ENCODE results near the gene STK39. TPM values are rescaled to one million over a fixed set of nuclear protein-coding genes. Genes with fewer than 3 reads are reported as not detected.

Gene STK39
- total and polyA plus RNA-seq, 4 donors, result 8.5 to 18.7 (median 11.2) TPM

DNA sequence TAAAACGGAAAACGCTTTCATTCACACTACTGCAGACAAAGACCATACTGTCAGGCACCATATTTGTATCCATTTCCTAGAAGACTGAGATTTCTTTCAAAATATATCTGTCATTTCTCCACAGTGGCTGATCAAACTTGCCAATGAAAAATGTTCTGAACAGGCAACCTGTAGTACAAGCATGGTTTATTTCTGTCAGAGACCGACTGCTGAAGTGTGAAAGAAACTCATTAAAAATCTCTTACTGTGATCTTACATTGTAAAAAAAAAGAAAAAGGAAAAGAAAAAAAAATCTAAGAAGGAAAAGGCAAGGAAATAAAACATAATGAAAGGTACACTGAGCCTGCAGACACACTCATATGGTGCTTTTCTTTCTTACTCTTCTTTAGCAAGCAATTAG lies 184.5 kb downstream of the STK39 start:
- H3K4me3 ChIP-seq, result no peak overlapping the region
- no peak for ATAC-seq (ENCODE audit: insufficient read depth, low FRiP score)
- H3K9ac ChIP-seq (ENCODE audit: insufficient read depth in 1 of 2, low read length in 2 of 2), result no peak overlapping the region
- no peaks in the 10 kb centered on the region for H3K9me3 ChIP-seq (ENCODE audit: control insufficient read depth in 4 of 4, insufficient read depth in 3 of 4, low read length in 3 of 4)
- TF ChIP-seq, protein P1, sequence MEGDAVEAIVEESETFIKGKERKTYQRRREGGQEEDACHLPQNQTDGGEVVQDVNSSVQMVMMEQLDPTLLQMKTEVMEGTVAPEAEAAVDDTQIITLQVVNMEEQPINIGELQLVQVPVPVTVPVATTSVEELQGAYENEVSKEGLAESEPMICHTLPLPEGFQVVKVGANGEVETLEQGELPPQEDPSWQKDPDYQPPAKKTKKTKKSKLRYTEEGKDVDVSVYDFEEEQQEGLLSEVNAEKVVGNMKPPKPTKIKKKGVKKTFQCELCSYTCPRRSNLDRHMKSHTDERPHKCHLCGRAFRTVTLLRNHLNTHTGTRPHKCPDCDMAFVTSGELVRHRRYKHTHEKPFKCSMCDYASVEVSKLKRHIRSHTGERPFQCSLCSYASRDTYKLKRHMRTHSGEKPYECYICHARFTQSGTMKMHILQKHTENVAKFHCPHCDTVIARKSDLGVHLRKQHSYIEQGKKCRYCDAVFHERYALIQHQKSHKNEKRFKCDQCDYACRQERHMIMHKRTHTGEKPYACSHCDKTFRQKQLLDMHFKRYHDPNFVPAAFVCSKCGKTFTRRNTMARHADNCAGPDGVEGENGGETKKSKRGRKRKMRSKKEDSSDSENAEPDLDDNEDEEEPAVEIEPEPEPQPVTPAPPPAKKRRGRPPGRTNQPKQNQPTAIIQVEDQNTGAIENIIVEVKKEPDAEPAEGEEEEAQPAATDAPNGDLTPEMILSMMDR (IDR thresholded peaks at IDR 0.05; ENCODE audit: control extremely low read depth, extremely low read depth), result no peak
- no peak overlapping the region for H3K27ac ChIP-seq (ENCODE audit: low read depth in 1 of 2, low read length in 1 of 2)
- DNase-seq, result no peak
- no peaks in the 10 kb centered on the region for H3K27me3 ChIP-seq (ENCODE audit: control insufficient read depth in 3 of 3, insufficient read depth in 3 of 3, low read length in 2 of 3)
- WGBS, 2 donors, result 95% methylated on average over 3 of the region's 3 CpGs
- H3K36me3 ChIP-seq (ENCODE audit: control insufficient read depth in 4 of 4, insufficient read depth in 4 of 4, low read length in 4 of 4), result peaks cover 4 to 41% (median 11%) of the 10 kb centered on the region in 4 donors
- no peaks in the 10 kb centered on the region for H3K4me1 ChIP-seq (ENCODE audit: control insufficient read depth in 5 of 5, insufficient read depth in 5 of 5, low read length in 5 of 5)

DNA sequence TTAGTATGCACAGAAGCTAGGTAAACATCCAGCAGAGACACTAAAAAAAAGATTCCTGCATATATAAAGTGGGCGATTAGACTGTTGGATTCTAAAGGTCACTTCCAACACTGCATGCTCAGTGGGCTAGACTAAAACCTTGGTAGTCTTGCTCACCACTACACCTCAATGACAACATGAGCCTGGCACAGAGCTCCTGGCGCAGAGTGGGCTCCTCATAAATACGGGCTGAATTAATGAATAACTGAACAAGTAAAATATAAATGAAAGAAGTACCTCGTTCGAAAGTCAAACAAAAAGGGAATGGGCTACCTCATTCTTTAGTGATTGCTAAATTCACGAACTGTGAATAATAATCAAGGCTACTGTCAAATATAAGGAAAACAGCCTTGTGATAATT lies 185.3 kb downstream of the STK39 start:
- DNase-seq, result no peak
- Histone ChIP-seq H3K4me1 (ENCODE audit: control insufficient read depth in 5 of 5, insufficient read depth in 5 of 5, low read length in 5 of 5) (no peaks in the 10 kb centered on the region), H3K9me3 (ENCODE audit: control insufficient read depth in 4 of 4, insufficient read depth in 3 of 4, low read length in 3 of 4) (no peaks in the 10 kb centered on the region), H3K27me3 (ENCODE audit: control insufficient read depth in 3 of 3, insufficient read depth in 3 of 3, low read length in 2 of 3) (no peaks in the 10 kb centered on the region), H3K4me3 (no peak overlapping the region), H3K27ac (ENCODE audit: low read depth in 1 of 2, low read length in 1 of 2) (no peak overlapping the region), H3K36me3 (ENCODE audit: control insufficient read depth in 4 of 4, insufficient read depth in 4 of 4, low read length in 4 of 4) (peaks cover 0 to 38% (median 9%) of the 10 kb centered on the region in 4 donors), H3K9ac (ENCODE audit: insufficient read depth in 1 of 2, low read length in 2 of 2) (no peak overlapping the region)
- ATAC-seq (ENCODE audit: insufficient read depth, low FRiP score), result no peak
- 83 to 87% methylated on average over 6 of the region's 6 CpGs for WGBS, 2 donors
- TF ChIP-seq, protein P1 (IDR thresholded peaks at IDR 0.05; ENCODE audit: control extremely low read depth, extremely low read depth), result no peak

DNA sequence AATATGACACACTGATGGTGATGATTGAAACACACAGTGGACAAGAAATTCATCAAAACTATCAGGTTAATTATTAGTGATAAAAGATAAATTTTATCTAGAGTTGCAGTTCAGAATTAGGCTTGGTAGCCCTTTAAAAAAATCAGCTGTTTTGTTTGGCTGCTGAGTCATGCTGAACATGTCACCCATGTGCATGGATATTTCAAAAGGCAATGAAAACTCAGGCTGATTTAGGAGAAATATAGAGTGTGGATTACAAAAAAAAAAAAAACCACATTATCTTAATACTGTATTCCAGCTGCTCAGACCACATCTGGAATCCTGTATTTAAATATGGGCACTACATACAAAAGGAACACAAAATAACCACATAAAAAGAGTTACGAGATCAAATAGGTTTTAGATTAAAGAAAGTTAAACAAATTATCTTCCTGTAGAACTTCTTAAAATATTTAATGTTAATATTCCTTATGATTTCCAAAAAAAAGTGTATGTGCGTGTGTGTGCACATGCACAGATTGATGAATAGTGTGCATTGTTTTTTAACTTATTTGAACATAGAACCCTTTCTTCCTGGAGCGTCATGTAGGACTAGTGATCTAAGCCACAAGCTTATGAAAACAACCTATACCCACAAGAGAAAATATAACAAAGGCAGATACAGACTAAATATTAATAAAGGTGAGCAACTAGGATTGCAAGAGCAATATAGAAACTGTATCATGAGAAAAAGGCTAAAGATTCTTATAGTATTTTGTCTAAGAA lies 186.2 kb downstream of the STK39 start:
- no peaks in the 10 kb centered on the region for H3K4me1 ChIP-seq (ENCODE audit: control insufficient read depth in 5 of 5, insufficient read depth in 5 of 5, low read length in 5 of 5)
- WGBS, 2 donors, result 94 to 98% methylated on average over 3 of the region's 3 CpGs
- no peak for DNase-seq
- H3K27ac ChIP-seq (ENCODE audit: low read depth in 1 of 2, low read length in 1 of 2), result no peak overlapping the region
- no peak for ATAC-seq (ENCODE audit: insufficient read depth, low FRiP score)
- no peak overlapping the region for H3K9ac ChIP-seq (ENCODE audit: insufficient read depth in 1 of 2, low read length in 2 of 2)
- no peaks in the 10 kb centered on the region for H3K9me3 ChIP-seq (ENCODE audit: control insufficient read depth in 4 of 4, insufficient read depth in 3 of 4, low read length in 3 of 4)
- no peaks in the 10 kb centered on the region for H3K27me3 ChIP-seq (ENCODE audit: control insufficient read depth in 3 of 3, insufficient read depth in 3 of 3, low read length in 2 of 3)
- TF ChIP-seq, protein P1 (IDR thresholded peaks at IDR 0.05; ENCODE audit: control extremely low read depth, extremely low read depth), result no peak
- no peak overlapping the region for H3K4me3 ChIP-seq
- peaks cover 0 to 38% (median 7%) of the 10 kb centered on the region in 4 donors for H3K36me3 ChIP-seq (ENCODE audit: control insufficient read depth in 4 of 4, insufficient read depth in 4 of 4, low read length in 4 of 4)
